Activated T-cell treated with anti-CD3 and anti-CD28 coated beads, Interleukin-2, amount 50 U/mL, for 72 hours (primary cell): ENCODE data around the gene NDUFB11. TPM values are rescaled to one million over a fixed set of nuclear protein-coding genes. Genes with fewer than 3 reads are reported as not detected.

Experiments
- ATAC-seq, 2 donors: fragments of 150-1000 bp; cut with Tn5 transposase; replicated peaks in 1 of 2; 2 replicates each; pipeline ENCODE4 v1.10.0; 2021; ENCODE audit warnings: moderate library complexity in 2 of 2, mild to moderate bottlenecking in 1 of 2
- DNase-seq, 2 donors: peaks; one replicate each; pipeline ENCODE4 v3.0.0; 2021 to 2022; ENCODE audit warnings: mixed read lengths in 1 of 2
- H3K27ac Mint-ChIP-seq: one replicate; pipeline ENCODE4 v1.8.0; 2022; ENCODE audit warnings: mild to moderate bottlenecking, moderate library complexity, mixed read lengths
- H3K27me3 Mint-ChIP-seq: one replicate; pipeline ENCODE4 v1.8.0; 2022; ENCODE audit warnings: low read depth, mixed read lengths
- H3K36me3 Mint-ChIP-seq, 2 donors: one replicate each; pipeline ENCODE4 v1.8.0; 2022; ENCODE audit warnings: mixed read lengths in 2 of 2, mild to moderate bottlenecking in 1 of 2; ENCODE audit not compliant: insufficient read depth in 2 of 2
- H3K4me1 Mint-ChIP-seq: one replicate; pipeline ENCODE4 v1.8.0; 2022; ENCODE audit warnings: low read depth, mixed read lengths
- H3K4me3 Mint-ChIP-seq, 2 donors: one replicate each; pipeline ENCODE4 v1.8.0; 2022; ENCODE audit warnings: mild to moderate bottlenecking in 2 of 2, mixed read lengths in 2 of 2, moderate library complexity in 2 of 2
- H3K9me3 Mint-ChIP-seq, 2 donors: one replicate each; pipeline ENCODE4 v1.8.0; 2022; ENCODE audit warnings: mixed read lengths in 2 of 2
- total RNA-seq, 2 donors: library from RNA; stranded (reverse); gene quantifications; one replicate each; pipeline ENCODE4 v1.2.3, GENCODE V29; 2022

The NDUFB11 gene
- total RNA-seq, 2 donors from 2014 or later: 66.7 to 84.3 TPM

DNA sequence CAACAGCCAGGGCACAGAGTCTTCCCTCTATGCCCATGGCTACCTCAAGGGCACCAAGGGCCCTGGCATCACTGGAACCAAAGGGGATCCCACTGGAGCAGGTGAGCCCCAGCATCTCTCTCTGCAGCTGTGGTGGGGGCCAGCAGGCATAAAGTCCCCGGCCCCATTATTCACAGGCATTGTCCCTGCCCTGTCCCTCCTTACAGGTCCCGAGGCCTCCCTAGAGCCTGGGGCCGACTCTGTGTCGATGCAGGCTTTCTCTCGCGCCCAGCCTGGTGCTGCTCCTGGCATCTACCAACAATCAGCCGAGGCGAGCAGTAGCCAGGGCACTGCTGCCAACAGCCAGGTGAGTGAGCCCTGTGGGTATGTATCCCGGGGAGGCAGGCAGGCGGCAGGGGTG, 36.8 kb upstream of the NDUFB11 start:
- no peaks in the 10 kb centered on the region for H3K9me3 Mint-ChIP-seq
- peaks cover 20% of the 10 kb centered on the region for H3K27me3 Mint-ChIP-seq
- no peak overlapping the region for H3K27ac Mint-ChIP-seq
- ATAC-seq (no peak), DNase-seq (no peak)
- H3K36me3 Mint-ChIP-seq: peaks cover 9 to 11% of the 10 kb centered on the region in 2 donors
- no peaks in the 10 kb centered on the region for H3K4me1 Mint-ChIP-seq
- H3K4me3 Mint-ChIP-seq: no peak overlapping the region

DNA sequence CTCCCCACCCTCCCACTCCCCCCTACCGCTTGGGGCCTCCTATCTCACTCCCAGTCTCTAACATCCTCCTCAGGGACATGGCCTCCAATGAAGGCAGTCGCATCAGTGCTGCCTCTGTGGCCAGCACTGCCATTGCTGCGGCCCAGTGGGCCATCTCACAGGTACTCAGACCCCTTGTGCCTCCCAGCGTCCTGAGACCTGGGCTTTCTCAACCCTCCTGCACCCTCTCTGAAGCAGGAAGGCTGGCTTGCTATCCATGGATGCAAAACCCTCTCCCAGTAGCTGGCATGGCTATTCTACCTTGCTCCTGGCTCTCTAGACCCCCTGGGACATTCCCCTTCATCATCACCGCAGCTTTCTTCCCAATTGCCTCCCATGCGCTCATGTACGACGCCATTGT, 35.8 kb upstream of the NDUFB11 start:
- H3K9me3 Mint-ChIP-seq: no peaks in the 10 kb centered on the region
- H3K4me3 Mint-ChIP-seq: no peak overlapping the region
- peaks cover 6 to 8% of the 10 kb centered on the region in 2 donors for H3K36me3 Mint-ChIP-seq
- no peak overlapping the region for H3K27ac Mint-ChIP-seq
- ATAC-seq (no peak), DNase-seq (no peak)
- H3K27me3 Mint-ChIP-seq: peaks cover 20% of the 10 kb centered on the region
- no peaks in the 10 kb centered on the region for H3K4me1 Mint-ChIP-seq

DNA sequence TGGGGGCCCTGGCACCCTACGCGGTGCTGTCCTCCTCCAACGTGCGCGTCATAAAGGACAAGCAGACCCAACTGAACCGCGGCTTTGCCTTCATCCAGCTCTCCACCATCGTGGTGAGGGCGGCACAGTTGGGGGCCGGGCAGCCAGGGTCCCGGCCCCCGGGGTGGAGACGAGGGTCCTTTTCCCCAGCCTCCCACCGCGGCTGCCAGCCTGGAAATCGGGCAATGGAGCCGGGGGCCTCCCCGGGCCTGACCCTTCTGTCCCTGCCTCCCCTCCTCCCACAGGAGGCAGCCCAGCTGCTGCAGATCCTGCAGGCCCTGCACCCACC, 35.4 kb upstream of the NDUFB11 start:
- DNase-seq (no peak), ATAC-seq (no peak)
- Mint-ChIP-seq H3K27me3 (peaks cover 20% of the 10 kb centered on the region), H3K4me1 (no peaks in the 10 kb centered on the region), H3K9me3 (no peaks in the 10 kb centered on the region), H3K27ac (no peak overlapping the region), H3K4me3 (no peak overlapping the region), H3K36me3 (peaks cover 6 to 8% of the 10 kb centered on the region in 2 donors)

DNA sequence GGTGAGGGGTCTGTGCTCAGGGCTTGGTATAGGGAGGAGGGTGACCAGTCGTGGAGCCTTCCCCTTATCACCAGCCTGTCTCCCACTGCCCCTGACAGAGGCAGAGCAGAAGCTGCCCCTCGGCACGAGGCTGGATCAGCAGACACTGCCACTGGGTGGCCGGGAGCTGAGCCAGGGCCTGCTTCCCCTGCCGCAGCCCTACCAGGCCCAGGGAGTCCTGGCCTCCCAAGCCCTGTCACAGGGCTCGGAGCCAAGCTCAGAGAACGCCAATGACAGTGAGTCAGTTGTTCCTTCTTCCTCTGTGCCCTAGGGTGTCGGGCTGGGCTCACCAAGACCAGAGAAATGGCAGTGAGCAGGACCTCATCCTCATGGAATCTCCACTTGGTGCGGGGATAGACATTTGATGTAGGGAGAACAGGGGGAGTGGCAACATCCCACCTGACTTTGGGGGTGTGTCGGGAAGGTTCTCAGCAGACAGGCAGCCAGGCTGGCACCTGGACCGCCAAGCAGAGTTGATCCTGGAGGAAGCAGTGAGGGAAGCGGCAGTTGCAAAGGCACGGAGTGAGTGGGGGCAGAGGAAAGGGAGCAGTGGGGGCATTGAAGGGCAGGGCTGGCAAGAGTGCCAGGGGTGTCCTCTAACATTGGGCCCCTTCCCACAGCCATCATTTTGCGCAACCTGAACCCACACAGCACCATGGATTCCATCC, 34.9 kb upstream of the NDUFB11 start:
- ATAC-seq: no peak
- Mint-ChIP-seq H3K36me3 (peaks cover 6 to 8% of the 10 kb centered on the region in 2 donors), H3K9me3 (no peaks in the 10 kb centered on the region), H3K27ac (no peak overlapping the region), H3K4me3 (no peak overlapping the region), H3K27me3 (peaks cover 20% of the 10 kb centered on the region), H3K4me1 (no peaks in the 10 kb centered on the region)
- no peak for DNase-seq

DNA sequence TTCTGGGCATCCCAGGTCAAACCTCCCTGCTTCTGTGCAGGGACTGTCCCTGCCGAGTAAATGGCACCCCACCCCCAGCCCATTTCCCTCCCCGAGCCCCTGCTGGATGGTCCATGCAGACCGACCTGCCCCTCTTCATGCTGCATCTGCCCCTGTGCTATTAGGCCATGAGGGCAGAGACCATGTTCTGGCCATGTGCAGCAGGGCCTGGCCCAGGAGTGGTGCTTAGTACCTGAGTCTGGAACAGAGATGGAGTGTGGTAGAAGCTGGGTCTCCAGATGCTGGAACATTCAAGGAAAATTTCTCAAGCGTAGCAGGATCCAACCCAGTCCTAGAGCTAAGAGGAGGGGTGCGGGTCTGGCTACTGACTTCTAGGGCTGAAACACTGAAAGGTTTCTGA, 33.8 kb upstream of the NDUFB11 start:
- ATAC-seq (no peak), DNase-seq (no peak)
- H3K36me3 Mint-ChIP-seq: peaks cover 6 to 10% of the 10 kb centered on the region in 2 donors
- peaks cover 20% of the 10 kb centered on the region for H3K27me3 Mint-ChIP-seq
- no peaks in the 10 kb centered on the region for H3K4me1 Mint-ChIP-seq
- H3K27ac Mint-ChIP-seq: no peak overlapping the region
- H3K9me3 Mint-ChIP-seq: no peaks in the 10 kb centered on the region
- H3K4me3 Mint-ChIP-seq: no peak overlapping the region

DNA sequence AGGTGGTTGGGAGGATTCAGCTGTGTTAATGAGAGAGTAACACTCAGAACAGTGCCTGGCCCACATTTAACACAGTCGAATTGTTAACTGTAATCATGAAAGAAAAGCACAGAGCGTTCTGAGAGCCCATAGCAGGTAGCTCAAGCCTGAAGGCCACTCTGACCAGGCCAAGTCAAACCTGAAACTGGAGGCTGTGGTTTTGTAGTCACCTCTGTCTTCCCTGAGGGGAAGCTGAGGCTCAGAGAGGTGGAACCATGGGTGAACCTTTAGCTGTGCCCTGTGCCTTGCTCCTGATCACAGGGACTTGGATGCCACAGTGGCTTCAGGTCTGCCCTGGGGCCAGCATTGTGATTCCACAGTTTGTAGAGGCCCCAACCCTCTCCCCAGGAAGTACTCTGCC, 32.6 kb upstream of the NDUFB11 start:
- no peaks in the 10 kb centered on the region for H3K4me1 Mint-ChIP-seq
- peaks cover 12% of the 10 kb centered on the region for H3K27me3 Mint-ChIP-seq
- H3K27ac Mint-ChIP-seq: no peak overlapping the region
- peaks cover 3 to 10% of the 10 kb centered on the region in 2 donors for H3K36me3 Mint-ChIP-seq
- H3K9me3 Mint-ChIP-seq: no peaks in the 10 kb centered on the region
- DNase-seq (no peak), ATAC-seq (no peak)
- no peak overlapping the region for H3K4me3 Mint-ChIP-seq

DNA sequence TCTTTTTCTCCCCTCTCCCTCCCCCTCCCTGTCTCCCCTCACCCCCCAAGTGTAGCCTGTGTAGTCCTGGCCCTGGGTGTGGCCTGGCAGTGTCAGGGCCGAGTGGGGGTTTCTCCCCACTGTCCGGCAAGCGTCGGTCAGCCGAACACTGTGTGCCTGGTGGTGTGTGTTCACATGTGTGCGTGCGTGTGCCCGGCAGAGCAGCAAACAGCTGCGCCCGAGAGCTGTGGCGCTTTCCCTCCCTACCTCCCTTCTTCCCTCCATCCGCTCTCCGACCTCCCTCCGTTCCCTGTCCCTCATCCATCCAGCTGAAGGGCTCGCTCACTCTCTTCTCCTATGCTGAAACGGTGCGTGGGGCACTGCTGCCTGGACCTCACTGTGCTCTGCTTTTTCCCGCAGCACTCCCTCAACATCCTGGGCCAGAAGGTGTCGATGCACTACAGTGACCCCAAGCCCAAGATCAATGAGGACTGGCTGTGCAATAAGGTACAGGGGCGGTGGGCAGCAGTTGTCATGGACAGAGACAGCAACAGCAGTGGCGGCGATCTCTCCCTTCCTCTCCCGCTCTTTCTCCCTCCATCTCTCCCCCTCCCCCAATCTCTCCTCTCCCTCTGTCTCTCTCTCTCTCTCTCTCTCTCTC, 31.7 kb upstream of the NDUFB11 start:
- H3K4me3 Mint-ChIP-seq: no peak overlapping the region
- peaks cover 3 to 10% of the 10 kb centered on the region in 2 donors for H3K36me3 Mint-ChIP-seq
- no peaks in the 10 kb centered on the region for H3K9me3 Mint-ChIP-seq

DNA sequence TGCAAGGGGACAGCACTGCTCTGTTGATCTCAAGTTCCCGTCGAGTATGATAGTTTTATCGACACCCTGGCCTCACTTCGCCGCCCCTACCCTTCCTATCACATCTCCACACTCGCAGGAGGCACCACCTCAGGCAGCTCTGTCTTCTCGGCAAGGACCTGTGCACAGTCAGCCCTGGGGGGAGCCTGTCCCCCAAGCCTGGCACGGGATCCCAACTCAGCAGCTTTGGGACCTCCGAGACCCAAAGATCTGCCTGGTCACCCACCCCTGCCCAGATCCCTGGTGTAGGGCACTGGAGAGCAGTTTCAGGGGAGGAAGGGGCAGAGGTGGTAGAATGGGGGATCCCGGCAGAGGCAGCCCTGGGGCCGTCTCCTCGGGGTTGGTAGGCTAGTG, 31.1 kb upstream of the NDUFB11 start:
- ATAC-seq (no peak), DNase-seq (no peak)
- Mint-ChIP-seq H3K36me3 (peaks cover 3 to 10% of the 10 kb centered on the region in 2 donors), H3K4me1 (no peaks in the 10 kb centered on the region), H3K9me3 (no peaks in the 10 kb centered on the region), H3K4me3 (no peak overlapping the region), H3K27ac (no peak overlapping the region), H3K27me3 (peaks cover 12% of the 10 kb centered on the region)

More for the DNA sequence above, 31.7 kb upstream of the NDUFB11 start:
- DNase-seq (no peak), ATAC-seq (no peak)
- Mint-ChIP-seq H3K27ac (no peak overlapping the region), H3K27me3 (peaks cover 12% of the 10 kb centered on the region), H3K4me1 (no peaks in the 10 kb centered on the region)

DNA sequence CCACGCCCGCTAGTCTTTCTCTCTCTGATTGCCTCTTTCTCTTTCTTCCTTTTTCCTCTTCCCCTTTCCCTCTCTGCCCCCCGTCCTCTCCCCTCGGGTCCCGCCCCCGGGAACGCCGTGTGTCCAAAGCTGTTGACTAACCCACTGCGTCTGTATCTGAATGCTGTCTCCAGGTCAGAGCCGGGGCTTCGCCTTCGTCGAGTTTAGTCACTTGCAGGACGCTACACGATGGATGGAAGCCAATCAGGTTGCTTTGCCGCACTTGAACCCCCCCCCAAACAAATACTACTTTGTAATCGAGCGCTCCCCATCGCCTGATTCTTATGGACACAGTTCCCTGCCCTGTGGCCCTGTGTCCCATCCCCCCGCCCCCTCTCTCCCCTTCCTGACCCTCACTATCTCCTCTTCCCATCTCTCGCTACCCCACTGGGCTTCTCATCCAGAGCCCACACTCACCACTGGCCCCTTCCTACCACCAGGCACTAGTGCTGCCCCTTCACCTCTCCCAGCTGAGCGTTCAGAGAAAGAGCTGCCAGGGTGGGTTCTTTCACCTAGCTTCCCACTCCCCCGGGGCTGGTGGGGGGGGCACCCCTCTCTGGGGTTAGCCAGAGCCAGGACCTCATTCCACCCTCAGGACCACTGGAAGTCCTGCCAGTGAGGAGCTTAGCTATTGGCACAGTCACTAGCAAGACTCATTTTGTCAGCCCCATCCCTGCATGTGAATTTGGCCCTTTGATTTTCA, 30.5 kb upstream of the NDUFB11 start:
- Mint-ChIP-seq H3K36me3 (peaks cover 3 to 10% of the 10 kb centered on the region in 2 donors), H3K9me3 (no peaks in the 10 kb centered on the region), H3K4me3 (no peak overlapping the region), H3K27ac (no peak overlapping the region), H3K4me1 (no peaks in the 10 kb centered on the region), H3K27me3 (peaks cover 12% of the 10 kb centered on the region)
- no peak for ATAC-seq
- DNase-seq: no peak

DNA sequence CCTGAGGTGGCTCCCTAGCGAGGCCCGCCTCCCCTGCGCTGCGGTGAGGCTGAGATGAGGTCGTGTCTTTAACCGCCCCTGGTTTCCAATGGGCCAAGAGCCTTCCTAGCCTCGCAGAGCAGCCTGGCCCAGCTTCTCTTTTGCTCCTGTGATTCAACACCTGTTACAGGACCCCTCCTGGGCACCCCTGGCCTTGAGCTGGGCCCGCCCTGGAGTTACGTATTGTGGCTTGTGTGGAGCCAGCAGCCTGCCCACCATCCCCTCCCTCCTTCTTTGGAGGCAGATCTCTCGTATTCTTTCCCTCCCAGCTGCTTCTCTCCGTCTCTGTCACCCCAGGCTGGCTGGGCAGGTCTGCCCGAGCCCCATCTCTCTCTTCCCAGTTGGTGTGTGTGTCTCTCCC, 29.9 kb upstream of the NDUFB11 start:
- H3K4me3 Mint-ChIP-seq: no peak overlapping the region
- no peak for DNase-seq
- no peaks in the 10 kb centered on the region for H3K4me1 Mint-ChIP-seq
- ATAC-seq: no peak
- H3K36me3 Mint-ChIP-seq: peaks cover 3 to 10% of the 10 kb centered on the region in 2 donors
- peaks cover 12% of the 10 kb centered on the region for H3K27me3 Mint-ChIP-seq
- H3K9me3 Mint-ChIP-seq: no peaks in the 10 kb centered on the region
- H3K27ac Mint-ChIP-seq: no peak overlapping the region

DNA sequence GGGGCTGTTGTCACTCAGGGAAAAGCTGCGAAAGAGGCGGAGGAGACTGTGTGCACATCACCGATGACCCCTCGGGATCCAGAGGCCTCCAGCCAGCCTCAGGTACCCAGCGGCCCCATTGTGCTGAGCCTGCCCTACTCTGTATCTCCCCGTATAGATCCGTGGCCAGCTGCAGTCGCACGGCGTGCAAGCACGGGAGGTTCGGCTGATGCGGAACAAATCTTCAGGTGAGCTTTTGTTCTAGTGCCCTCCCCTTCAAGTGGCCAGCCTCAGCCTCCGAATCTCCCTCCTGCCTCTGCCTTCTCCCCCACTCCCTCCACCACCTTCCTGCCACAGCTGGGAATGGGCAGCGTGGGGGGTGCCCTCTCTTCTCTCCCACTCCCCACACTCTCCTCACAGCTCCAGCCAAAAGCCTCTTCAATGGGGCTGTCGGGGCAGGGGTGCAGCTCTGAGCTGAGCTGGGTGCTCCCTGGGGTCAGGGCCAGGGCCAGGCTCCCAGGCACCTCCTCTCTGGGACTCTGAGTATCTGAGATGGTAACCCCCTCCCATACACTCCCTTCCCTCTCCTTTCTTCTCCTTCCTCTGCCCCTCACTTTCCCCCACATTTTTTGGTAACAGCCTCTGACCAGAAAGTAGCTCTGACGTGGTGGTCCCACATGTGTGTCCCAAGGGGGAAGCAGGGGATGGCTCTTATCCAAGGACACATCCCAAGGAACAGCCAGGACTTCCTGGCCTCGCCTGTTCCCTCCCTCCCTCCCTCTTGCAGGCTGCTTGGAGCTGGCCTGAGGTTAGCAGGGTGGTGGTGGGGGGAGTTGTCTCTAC, 28.7 kb upstream of the NDUFB11 start:
- Mint-ChIP-seq H3K4me1 (no peaks in the 10 kb centered on the region), H3K27me3 (peaks cover 14% of the 10 kb centered on the region), H3K36me3 (peaks cover 7 to 12% of the 10 kb centered on the region in 2 donors)

DNA sequence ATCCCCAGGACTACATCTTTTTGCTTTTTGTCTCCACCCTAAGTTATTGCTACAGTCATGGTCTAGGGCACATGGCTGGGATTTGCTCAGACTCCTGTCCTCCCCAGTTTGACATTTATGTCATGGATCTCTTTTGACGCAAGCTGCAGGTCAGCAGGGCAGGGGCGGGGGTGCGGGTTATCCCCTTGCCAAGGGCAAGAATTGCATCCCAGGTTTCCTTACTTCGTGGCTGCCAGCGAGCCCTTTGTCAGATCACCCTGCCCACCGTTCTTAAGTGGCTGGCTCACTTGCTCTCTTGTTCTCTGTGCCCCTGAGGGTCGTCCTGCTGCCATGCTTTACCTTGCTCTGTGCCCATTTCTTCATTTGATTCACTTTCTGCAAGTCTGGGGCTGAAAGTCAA, 28.0 kb upstream of the NDUFB11 start:
- Mint-ChIP-seq H3K9me3 (no peaks in the 10 kb centered on the region), H3K27ac (no peak overlapping the region), H3K4me1 (no peaks in the 10 kb centered on the region), H3K27me3 (peaks cover 15% of the 10 kb centered on the region), H3K4me3 (no peak overlapping the region), H3K36me3 (peaks cover 7 to 9% of the 10 kb centered on the region in 2 donors)
- DNase-seq: no peak
- no peak for ATAC-seq

More for the DNA sequence above, 28.7 kb upstream of the NDUFB11 start:
- ATAC-seq: no peak
- Mint-ChIP-seq H3K4me3 (no peak overlapping the region), H3K9me3 (no peaks in the 10 kb centered on the region), H3K27ac (no peak overlapping the region)
- DNase-seq: no peak

DNA sequence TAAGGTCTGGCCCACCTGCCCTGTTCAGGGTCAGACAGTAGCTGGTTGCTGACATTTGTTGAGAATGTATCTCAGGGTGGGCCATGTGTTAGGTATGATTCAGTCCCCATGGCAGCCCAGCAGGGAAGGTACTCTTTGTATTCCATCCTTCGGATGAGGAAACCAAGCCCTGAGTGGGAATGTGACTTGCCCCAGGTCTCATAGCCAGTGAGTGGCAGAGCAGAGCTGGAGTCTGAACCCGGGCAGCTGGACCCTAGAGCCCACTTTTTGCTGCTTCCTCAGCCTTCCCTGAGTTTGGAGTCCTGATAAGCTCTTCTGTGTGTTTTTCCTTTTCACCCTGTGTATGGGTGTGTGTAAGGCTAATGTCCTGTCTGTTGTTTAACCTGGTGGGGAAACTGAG, 27.5 kb upstream of the NDUFB11 start:
- Mint-ChIP-seq H3K27ac (no peak overlapping the region), H3K27me3 (peaks cover 15% of the 10 kb centered on the region), H3K36me3 (peaks cover 7 to 9% of the 10 kb centered on the region in 2 donors), H3K4me3 (no peak overlapping the region), H3K4me1 (no peaks in the 10 kb centered on the region), H3K9me3 (no peaks in the 10 kb centered on the region)
- ATAC-seq (no peak), DNase-seq (no peak)
